ENCODE data around the gene NIPAL1.

The NIPAL1 gene

GRCh38 chr4:48025005-48025404 is 8.4 kb downstream of the NIPAL1 start:
- no peaks in the 10 kb centered on the region for H3K27me3 ChIP-seq (ENCODE audit: insufficient read depth, low read depth)
- H3K27ac ChIP-seq: no peak overlapping the region
- H3K4me1 ChIP-seq (ENCODE audit: low read depth, poor library complexity, severe bottlenecking): peaks cover 11% of the 10 kb centered on the region
- no peak for TF ChIP-seq CTCF (conservative IDR thresholded peaks at IDR 0.05; ENCODE audit: low read depth, low read length)
- H3K4me3 ChIP-seq (IDR thresholded peaks at IDR 0.05; ENCODE audit: insufficient read depth, low read depth, low read length): no peak overlapping the region
- no peak overlapping the region for H3K4me2 ChIP-seq
- no peaks in the 10 kb centered on the region for H4K20me1 ChIP-seq (ENCODE audit: insufficient read depth)
- no peaks in the 10 kb centered on the region for H3K36me3 ChIP-seq (ENCODE audit: insufficient read depth)
- H3K79me2 ChIP-seq (ENCODE audit: insufficient read depth, low read depth): no peaks in the 10 kb centered on the region
- H2AFZ ChIP-seq (ENCODE audit: low read depth): no peak overlapping the region
- H3K9ac ChIP-seq: no peak overlapping the region

- Histone ChIP-seq H2AFZ (ENCODE audit: low read depth) (no peak overlapping the region), H4K20me1 (ENCODE audit: insufficient read depth) (no peaks in the 10 kb centered on the region), H3K36me3 (ENCODE audit: insufficient read depth) (no peaks in the 10 kb centered on the region), H3K4me1 (ENCODE audit: low read depth, poor library complexity, severe bottlenecking) (peaks cover 11% of the 10 kb centered on the region), H3K27ac (no peak overlapping the region), H3K9ac (no peak overlapping the region), H3K4me2 (no peak overlapping the region), H3K79me2 (ENCODE audit: insufficient read depth, low read depth) (no peaks in the 10 kb centered on the region), H3K27me3 (ENCODE audit: insufficient read depth, low read depth) (no peaks in the 10 kb centered on the region), H3K4me3 (IDR thresholded peaks at IDR 0.05; ENCODE audit: insufficient read depth, low read depth, low read length) (no peak overlapping the region)
- no peak for TF ChIP-seq CTCF (conservative IDR thresholded peaks at IDR 0.05; ENCODE audit: low read depth, low read length)
Observed at GRCh38 chr4:48027653-48028052, 11.1 kb downstream of the NIPAL1 start.

- H3K27ac ChIP-seq: no peak overlapping the region
- H3K4me1 ChIP-seq (ENCODE audit: low read depth, poor library complexity, severe bottlenecking): peaks cover 11% of the 10 kb centered on the region
- peak overlapping the region; percentile 15; the same call in 1 of the 2 replicates for H3K4me2 ChIP-seq
- H4K20me1 ChIP-seq (ENCODE audit: insufficient read depth): no peaks in the 10 kb centered on the region
- no peaks in the 10 kb centered on the region for H3K79me2 ChIP-seq (ENCODE audit: insufficient read depth, low read depth)
- H2AFZ ChIP-seq (ENCODE audit: low read depth): no peak overlapping the region
- TF ChIP-seq CTCF (conservative IDR thresholded peaks at IDR 0.05; ENCODE audit: low read depth, low read length): no peak
- no peaks in the 10 kb centered on the region for H3K27me3 ChIP-seq (ENCODE audit: insufficient read depth, low read depth)
- H3K36me3 ChIP-seq (ENCODE audit: insufficient read depth): no peaks in the 10 kb centered on the region
- no peak overlapping the region for H3K9ac ChIP-seq
- no peak overlapping the region for H3K4me3 ChIP-seq (IDR thresholded peaks at IDR 0.05; ENCODE audit: insufficient read depth, low read depth, low read length)
Observed at GRCh38 chr4:48028696-48029095, 12.1 kb downstream of the NIPAL1 start.

GRCh38 chr4:48030470-48030869 is 13.9 kb downstream of the NIPAL1 start:
- Histone ChIP-seq H3K4me2 (no peak overlapping the region), H3K79me2 (ENCODE audit: insufficient read depth, low read depth) (no peaks in the 10 kb centered on the region), H3K4me1 (ENCODE audit: low read depth, poor library complexity, severe bottlenecking) (peaks cover 11% of the 10 kb centered on the region), H4K20me1 (ENCODE audit: insufficient read depth) (no peaks in the 10 kb centered on the region), H3K9ac (no peak overlapping the region), H3K27me3 (ENCODE audit: insufficient read depth, low read depth) (no peaks in the 10 kb centered on the region), H2AFZ (ENCODE audit: low read depth) (no peak overlapping the region), H3K27ac (no peak overlapping the region), H3K4me3 (IDR thresholded peaks at IDR 0.05; ENCODE audit: insufficient read depth, low read depth, low read length) (no peak overlapping the region), H3K36me3 (ENCODE audit: insufficient read depth) (no peaks in the 10 kb centered on the region)
- no peak for TF ChIP-seq CTCF (conservative IDR thresholded peaks at IDR 0.05; ENCODE audit: low read depth, low read length)
